LNCaP clone FGC (cell line): ENCODE measurements around the gene DYNC1I2.

Experiments used
- DNase-seq: peaks from one replicate; pipeline ENCODE4 v3.0.0-alpha.2; 2011; ENCODE audit warnings: low read depth
- H3K4me3 ChIP-seq: 2 replicates; pipeline ENCODE4 v1.5.1; 2011; ENCODE audit warnings: mild to moderate bottlenecking, low read depth, low read length, control low read depth
- TF ChIP-seq, protein P1 (sequence below): IDR thresholded peaks from 2 replicates; pipeline ENCODE4 v1.5.1; 2012; ENCODE audit warnings: mild to moderate bottlenecking; ENCODE audit not compliant: control insufficient read depth, insufficient read depth; ENCODE audit errors: extremely low read depth

The DYNC1I2 gene

DNA sequence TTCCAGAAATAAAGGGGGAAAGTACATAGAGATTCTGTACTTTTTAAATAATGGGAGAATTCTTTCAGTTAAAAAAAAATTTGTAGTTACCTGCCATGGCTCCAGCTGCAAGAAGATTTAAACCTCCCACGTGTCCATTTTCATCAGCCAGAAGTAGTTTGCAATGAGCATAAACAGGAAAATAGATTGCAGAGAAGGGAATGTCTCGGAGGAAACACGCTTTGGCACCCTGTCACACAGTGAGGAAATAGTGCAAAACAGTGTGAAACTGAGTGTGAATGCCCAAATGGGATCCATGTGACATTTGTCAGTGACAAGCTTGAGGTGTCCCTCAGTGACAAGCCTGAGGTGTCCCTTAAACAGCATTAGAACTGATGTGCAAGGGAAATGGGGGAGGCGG, 104.1 kb downstream of the DYNC1I2 start:
- H3K4me3 ChIP-seq, result no peak overlapping the region
- no peak for DNase-seq
- TF ChIP-seq, protein P1, sequence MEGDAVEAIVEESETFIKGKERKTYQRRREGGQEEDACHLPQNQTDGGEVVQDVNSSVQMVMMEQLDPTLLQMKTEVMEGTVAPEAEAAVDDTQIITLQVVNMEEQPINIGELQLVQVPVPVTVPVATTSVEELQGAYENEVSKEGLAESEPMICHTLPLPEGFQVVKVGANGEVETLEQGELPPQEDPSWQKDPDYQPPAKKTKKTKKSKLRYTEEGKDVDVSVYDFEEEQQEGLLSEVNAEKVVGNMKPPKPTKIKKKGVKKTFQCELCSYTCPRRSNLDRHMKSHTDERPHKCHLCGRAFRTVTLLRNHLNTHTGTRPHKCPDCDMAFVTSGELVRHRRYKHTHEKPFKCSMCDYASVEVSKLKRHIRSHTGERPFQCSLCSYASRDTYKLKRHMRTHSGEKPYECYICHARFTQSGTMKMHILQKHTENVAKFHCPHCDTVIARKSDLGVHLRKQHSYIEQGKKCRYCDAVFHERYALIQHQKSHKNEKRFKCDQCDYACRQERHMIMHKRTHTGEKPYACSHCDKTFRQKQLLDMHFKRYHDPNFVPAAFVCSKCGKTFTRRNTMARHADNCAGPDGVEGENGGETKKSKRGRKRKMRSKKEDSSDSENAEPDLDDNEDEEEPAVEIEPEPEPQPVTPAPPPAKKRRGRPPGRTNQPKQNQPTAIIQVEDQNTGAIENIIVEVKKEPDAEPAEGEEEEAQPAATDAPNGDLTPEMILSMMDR, result no peak

DNA sequence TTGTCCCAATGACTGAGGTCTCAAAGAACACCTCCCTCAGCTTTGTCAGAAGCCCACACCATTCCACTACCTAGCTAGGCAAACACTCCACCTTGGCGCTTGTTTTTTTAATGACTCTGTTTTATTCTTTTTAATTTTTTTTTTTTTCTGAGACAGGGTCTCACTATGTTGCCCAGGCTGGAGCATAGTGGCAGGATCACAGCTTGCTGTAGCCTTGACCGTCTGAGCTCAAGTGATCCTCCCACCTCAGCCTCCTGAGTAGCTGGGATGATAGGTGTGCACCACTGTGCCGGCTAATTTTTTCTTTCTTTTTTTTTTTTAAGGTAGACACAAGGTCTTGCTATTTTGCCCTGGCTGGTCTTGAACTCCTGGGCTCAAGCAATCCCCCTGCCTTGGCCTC, 104.9 kb downstream of the DYNC1I2 start:
- no peak for DNase-seq
- no peak overlapping the region for H3K4me3 ChIP-seq
- TF ChIP-seq, protein P1, result no peak

DNA sequence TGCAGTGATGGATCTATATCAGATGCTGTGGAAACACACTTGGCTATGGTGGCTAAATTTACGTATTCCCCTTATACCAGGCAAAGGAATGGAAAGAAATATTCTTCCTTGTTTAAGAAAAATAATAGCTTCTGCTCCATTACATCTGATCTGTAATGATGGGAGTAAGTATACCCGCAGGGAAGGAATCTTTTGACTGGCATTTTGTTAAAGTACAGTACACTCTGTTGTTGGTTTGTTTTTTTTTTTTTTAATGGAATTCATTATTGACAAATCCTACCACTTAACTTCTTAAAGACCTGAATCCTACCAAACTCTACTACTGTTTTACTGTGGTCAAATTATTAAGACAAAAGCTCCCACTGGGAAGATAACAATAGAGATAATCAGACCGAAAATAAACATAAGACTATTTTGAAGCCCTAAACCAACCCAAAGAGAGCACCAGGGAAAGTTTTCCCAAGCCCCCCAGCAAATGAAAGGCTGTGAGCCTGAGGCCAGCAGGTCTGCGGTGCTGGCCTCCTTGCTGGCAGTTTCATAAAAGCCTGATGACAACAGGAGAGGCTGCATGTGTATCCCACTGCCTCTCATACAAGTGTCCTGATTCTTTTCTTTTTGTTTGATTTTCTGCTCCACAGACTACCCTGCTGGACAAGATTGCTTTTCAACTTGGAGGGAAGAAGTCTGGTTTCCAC, 105.8 kb downstream of the DYNC1I2 start:
- TF ChIP-seq, protein P1, result no peak
- no peak overlapping the region for H3K4me3 ChIP-seq
- DNase-seq, result no peak

DNA sequence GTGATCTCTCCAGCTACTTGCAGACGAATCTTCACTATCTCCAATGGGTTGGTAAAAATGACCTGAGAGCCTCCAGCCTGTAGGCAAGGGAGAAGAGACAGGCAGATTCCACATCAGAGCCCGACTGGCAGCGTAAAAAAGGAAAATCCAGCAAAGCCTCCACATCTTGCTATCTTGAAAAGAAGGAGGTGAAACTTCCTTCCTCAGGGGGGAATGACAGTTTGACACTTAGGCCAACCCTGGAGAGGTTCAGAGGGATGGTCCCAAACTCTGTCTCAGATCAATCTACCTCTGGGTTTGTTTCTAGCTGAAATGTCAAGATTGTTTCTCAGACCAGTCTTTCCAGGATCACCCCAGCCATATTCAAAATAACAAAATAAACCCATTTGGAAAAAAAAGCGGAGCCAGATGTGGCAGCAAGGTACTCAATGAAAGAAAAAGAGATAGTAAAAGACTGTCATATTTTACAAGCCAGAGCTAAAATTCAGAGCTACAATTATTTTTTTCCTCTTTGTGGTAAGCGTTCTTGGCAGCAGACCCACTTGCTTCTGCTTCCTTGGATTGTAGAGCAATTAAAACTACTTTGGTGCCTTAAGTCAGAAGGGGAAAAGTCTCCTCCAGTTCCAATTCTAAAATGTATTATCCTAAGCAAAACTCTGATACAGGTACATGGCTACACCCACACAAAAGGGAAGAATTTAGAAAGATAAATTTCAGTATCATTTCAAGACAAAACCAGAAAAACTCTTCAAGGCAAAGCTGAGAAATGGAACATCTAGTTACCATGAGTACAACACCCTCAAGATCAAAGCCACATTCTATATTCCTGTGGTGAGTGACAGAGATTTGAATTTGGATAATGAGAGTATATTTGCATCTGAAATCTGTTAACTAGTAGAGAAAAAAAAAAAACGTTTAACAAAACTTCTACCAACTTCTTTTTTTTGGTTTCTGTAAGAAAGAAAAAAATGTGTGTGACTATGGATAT, 106.7 kb downstream of the DYNC1I2 start:
- TF ChIP-seq, protein P1, result no peak
- H3K4me3 ChIP-seq, result no peak overlapping the region
- DNase-seq, result no peak

DNA sequence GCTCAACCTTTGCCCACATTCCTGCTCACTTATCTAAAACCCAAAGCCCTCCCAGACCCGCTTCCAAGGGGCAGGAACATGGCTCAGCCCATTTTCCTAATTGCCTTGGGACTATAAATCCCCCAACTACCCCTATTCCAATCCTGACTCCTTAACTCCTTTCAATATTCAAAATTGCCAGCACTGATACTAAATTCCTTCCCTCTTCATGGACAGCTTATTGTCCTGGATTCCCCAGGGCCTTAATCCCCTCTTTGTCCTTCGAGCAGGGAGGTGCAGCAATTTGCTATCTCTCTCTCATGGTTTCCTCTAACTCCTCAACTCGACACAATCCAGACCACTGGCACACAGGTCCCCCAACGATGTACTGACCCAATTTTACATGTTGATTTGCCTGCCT, 107.6 kb downstream of the DYNC1I2 start:
- H3K4me3 ChIP-seq, result no peak overlapping the region
- TF ChIP-seq, protein P1, result no peak
- DNase-seq, result no peak
